NOMO-1 (cell line): ENCODE results near the gene MYLK.

Experiments used
- DNase-seq, 2 experiments: peaks; one replicate each; lab custom pipeline; 2025; ENCODE audit not compliant: unreplicated experiment in 2 of 2; lab: John Stamatoyannopoulos, UW

Gene MYLK

GRCh38 chr3:123795471-123796251, 88.5 kb downstream of the MYLK start:
- no peak for DNase-seq

GRCh38 chr3:123793425-123793824, 90.7 kb downstream of the MYLK start:
- no peak for DNase-seq

GRCh38 chr3:123792473-123793201, 91.5 kb downstream of the MYLK start:
- DNase-seq, result no peak

GRCh38 chr3:123791898-123792297, 92.2 kb downstream of the MYLK start:
- no peak for DNase-seq

GRCh38 chr3:123791417-123791816, 92.7 kb downstream of the MYLK start:
- no peak for DNase-seq

- no peak for DNase-seq
Observed at GRCh38 chr3:123791073-123791370, 93.1 kb downstream of the MYLK start.

- DNase-seq, result no peak
Observed at GRCh38 chr3:123790254-123791072, 93.7 kb downstream of the MYLK start.

- no peak for DNase-seq
Observed at GRCh38 chr3:123789760-123790159, 94.4 kb downstream of the MYLK start.

GRCh38 chr3:123789160-123789559, 95.0 kb downstream of the MYLK start:
- no peak for DNase-seq

- DNase-seq, result no peak
Observed at GRCh38 chr3:123788710-123789109, 95.4 kb downstream of the MYLK start.

- DNase-seq, result no peak
Observed at GRCh38 chr3:123787133-123787532, 97.0 kb downstream of the MYLK start.

GRCh38 chr3:123785602-123786001, 98.5 kb downstream of the MYLK start:
- DNase-seq, result no peak

- DNase-seq, result no peak
Observed at GRCh38 chr3:123783811-123784210, 100.3 kb downstream of the MYLK start.

- DNase-seq, result peak in 1 of 2 experiments; percentile 20
Observed at GRCh38 chr3:123783050-123783689, 101.0 kb downstream of the MYLK start.

- no peak for DNase-seq
Observed at GRCh38 chr3:123782488-123782887, 101.6 kb downstream of the MYLK start.

GRCh38 chr3:123781571-123782275, 102.4 kb downstream of the MYLK start:
- DNase-seq, result no peak

GRCh38 chr3:123781138-123781537, 103.0 kb downstream of the MYLK start:
- DNase-seq, result no peak

GRCh38 chr3:123780656-123781055, 103.5 kb downstream of the MYLK start:
- no peak for DNase-seq

GRCh38 chr3:123779655-123780231, 104.4 kb downstream of the MYLK start:
- DNase-seq, result no peak

GRCh38 chr3:123778991-123779622, 105.0 kb downstream of the MYLK start:
- DNase-seq, result no peak
